ENCODE measurements around the gene RYR2. TPM values are rescaled to one million over a fixed set of nuclear protein-coding genes. Genes with fewer than 3 reads are reported as not detected.

RYR2 gene
- under 1 TPM; 0.08 to 0.13 TPM for total RNA-seq

DNA sequence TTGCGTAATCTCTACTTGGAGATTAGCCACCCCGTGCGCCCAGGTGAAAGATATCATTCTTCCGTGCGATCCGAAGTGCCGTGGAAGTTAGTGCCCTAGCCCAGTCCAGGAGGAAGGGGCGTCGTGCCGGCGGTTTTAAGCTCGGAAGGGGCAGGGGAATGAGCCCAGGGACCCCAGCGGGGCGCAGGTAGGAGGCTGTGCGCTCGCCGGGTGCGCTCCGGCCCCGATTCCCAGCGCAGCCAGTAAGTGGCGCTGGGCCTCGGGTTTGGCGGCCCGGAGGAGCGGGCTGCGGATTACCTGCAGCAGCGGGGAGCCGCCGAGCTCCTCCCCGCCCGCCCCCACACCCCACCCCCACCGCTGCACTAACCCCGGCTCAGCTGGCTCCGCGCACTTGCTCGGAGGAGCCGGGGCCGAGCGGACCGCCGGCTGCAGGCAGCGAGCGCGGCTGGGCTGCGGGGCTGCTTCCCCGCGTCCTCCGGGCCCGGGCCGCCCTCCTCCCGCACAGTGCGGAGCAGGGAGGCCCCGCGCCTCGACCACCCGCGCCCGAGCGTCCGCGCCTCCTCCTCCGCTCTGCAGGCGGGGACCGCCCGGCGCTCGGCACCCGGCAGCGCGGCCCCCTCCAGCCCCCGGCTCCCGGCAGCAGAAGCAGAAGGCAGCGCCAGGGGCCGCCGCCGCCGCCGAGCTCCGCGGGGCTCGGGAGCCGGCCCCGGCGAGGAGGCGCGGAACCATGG is at the start of gene RYR2:
RYR2 (plus strand) TSS at position 390 of the 731 bp plus-strand sequence; CDS start at position 728, 338 bp downstream.
- ChIA-PET POLR2A (no interaction called here), CTCF (no interaction called here)

GRCh38 chr1:236992449-236992848 is 49.5 kb upstream of the RYR2 start:
- CTCF ChIA-PET, result interaction anchor here (0.6 kb wide), 1 partner anchor 35 kb away, joined by 3 read pairs; no protein-coding TSS in a partner anchor
- POLR2A ChIA-PET, result no interaction called here

- ChIA-PET CTCF (no interaction called here), POLR2A (no interaction called here)
Measured at GRCh38 chr1:236994450-236994849, 47.5 kb upstream of the RYR2 start.

DNA sequence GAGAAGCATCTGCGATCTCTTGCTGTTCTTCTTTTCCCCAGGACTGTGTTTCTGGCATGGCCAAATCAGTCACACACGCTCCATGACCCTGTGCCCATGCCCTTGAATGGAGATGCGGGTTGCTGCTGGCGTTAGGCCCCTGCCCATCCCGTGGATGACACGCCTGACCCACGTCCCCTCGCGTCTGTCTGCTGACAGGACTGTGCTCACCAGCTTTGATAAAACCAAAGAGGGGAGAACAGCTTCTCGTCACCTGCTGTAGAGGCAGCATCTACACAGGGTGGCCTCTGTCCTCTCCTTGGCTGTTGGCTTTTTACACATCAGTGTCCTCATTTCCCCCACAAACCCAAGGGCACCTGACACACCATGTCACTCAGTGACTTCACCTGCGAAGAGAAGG is 44.6 kb upstream of the RYR2 start:
- ChIA-PET CTCF (no interaction called here), POLR2A (interaction anchor here (0.6 kb wide), 1 partner anchor 153 kb away, joined by 3 read pairs; no protein-coding TSS in a partner anchor)

DNA sequence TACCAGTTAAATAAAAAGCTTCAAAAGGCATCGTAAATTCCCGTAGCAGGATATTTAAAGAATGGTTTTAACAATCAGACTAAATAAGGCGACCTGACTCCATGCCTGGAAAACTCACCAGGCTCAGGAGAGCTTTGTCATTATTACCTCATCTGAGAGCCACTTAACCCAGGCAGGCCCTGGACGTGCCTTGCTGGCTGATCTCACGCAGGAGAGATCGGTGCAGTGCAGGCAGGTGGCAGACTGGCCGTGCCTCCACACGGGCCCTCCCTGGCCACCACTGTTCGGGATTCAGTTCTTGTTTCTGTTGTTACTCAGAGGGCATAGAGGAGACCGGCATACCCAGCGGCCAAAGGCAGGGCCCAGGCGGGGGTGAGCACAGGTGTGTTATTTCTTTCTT is 44.1 kb upstream of the RYR2 start:
- ChIA-PET POLR2A (no interaction called here), CTCF (no interaction called here)

DNA sequence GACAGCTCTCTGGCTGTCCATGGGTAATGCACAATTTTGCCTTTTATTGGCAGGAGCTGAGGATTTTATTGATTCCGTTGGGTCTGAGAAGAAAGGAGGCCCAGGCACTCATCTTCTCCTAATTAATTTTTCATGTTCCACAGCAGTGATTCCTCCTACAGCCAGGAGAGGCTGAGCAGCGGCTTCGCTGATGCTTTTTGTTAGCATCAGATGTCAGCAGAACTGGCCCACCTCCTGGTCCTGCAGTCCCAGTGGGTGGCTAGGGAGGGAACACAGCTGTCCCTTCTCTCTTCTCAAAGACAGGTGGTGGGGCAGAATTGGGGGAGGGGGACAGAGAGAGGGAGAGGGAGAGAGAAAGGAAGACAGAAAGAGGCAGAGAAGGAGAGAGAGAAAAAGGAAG is 43.4 kb upstream of the RYR2 start:
- ChIA-PET CTCF (no interaction called here), POLR2A (no interaction called here)

DNA sequence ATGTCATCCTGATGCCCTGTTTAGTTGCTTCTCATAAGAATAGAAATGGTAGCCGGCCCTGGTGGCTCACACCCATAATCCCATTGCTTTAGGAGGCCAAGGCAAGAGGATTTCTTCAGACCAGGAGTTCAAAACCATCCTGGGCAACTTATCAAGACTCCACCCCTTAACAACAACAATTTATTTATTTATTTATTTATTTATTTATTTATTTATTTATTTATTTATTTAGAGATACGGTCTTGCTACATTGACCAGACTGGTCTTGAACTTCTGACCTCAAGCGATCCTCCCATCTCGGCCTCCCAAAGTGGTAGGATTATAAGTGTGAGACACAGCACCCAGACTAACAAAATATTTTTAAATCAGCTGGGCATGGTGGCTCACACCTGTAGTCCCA is 41.8 kb upstream of the RYR2 start:
- CTCF ChIA-PET, result no interaction called here
- POLR2A ChIA-PET, result no interaction called here

- ChIA-PET POLR2A (no interaction called here), CTCF (no interaction called here)
Measured at GRCh38 chr1:237003516-237003915, 38.5 kb upstream of the RYR2 start.

GRCh38 chr1:237004116-237004515 is 37.9 kb upstream of the RYR2 start, which contains the start of gene MT1HL1:
Gene MT1HL1, minus strand, starts transcription at chr1:237004441. Its CDS starts 69 bp downstream, at chr1:237004372.
- ChIA-PET CTCF (no interaction called here), POLR2A (no interaction called here)

DNA sequence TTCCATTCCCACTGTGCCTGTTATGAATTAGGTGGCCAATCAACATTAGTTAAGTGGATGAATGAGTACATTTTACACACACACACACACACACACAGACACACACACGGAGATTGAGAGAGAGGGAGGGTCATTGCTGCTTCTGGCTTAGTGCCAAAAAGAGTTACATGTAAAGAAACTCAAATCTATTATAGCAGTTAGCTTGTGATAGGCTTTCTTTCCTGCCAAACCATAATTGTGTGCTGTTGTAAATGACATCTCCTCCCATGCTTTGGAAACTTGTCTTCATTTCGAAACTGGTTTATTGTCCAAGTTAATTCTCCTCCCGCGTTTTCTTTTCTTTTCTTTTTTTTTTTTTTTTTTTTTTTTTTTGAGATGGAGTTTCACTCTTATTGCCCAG is 36.3 kb upstream of the RYR2 start:
- POLR2A ChIA-PET, result no interaction called here
- CTCF ChIA-PET, result no interaction called here

- CTCF ChIA-PET, result no interaction called here
- POLR2A ChIA-PET, result no interaction called here
Measured at GRCh38 chr1:237007147-237007881, 34.7 kb upstream of the RYR2 start.

DNA sequence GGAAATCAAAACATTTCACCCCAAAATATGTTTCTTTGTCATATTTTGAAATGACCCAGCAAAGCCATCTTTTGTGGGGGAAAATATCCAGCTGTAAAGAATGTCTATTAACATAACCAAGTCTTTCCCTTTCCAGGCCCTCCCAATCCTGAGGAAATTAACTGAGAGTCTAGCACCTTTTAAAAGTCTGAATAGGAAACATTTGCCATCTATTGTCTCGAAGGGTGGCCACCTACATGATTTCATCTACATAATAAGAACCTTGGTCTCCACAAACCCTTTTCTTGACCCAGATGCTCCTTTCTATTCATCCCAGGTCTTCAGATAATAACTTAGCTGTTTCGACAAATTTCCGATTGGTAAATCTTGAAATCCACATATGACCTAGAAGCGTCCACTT is 32.4 kb upstream of the RYR2 start:
- CTCF ChIA-PET, result no interaction called here
- POLR2A ChIA-PET, result interaction anchor here (0.6 kb wide), 1 partner anchor 145 kb away, joined by 3 read pairs; no protein-coding TSS in a partner anchor

GRCh38 chr1:237011432-237011831 is 30.6 kb upstream of the RYR2 start:
- POLR2A ChIA-PET, result no interaction called here
- CTCF ChIA-PET, result no interaction called here

DNA sequence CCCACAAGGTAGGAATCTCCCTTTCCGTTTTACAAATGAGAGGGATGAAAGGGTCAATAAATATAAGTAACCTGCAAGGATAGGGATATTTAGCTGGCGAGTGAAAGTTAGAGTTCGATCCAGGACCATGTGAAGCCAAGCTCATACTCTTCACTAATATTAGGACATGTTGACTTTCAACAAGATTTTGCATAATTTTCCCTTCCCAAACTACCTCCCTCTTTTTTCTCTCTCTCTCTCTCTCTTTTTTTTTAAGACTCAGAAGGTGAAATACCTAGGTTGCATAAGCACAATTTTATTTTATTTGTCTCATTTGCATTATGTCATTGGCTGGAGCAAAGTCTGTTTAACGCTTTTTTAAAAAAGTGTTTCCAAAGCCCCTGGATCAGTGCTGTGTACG is 29.6 kb upstream of the RYR2 start:
- ChIA-PET CTCF (no interaction called here), POLR2A (no interaction called here)

GRCh38 chr1:237012788-237013383 is 29.1 kb upstream of the RYR2 start:
- POLR2A ChIA-PET, result no interaction called here
- CTCF ChIA-PET, result no interaction called here

GRCh38 chr1:237013608-237014007 is 28.4 kb upstream of the RYR2 start:
- ChIA-PET CTCF (no interaction called here), POLR2A (no interaction called here)

DNA sequence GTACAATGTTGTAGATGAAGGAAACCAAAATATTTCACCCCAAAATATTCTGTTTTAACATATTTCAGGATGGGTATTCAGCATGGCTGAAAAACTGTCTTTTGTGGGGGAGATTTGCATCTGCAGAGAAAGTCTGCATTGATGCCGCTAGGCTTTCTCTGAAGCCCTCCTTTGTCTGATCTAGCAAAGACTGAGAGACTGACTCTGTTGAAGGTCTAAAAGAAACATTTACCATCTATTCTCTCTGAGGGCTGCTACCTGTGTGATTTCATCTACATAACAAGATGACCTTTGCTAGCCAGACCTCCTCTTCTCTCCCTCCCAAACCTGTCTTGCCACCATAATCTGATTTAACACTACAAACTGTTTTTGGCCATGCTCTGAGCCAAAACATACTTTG is 25.4 kb upstream of the RYR2 start:
- CTCF ChIA-PET, result no interaction called here
- POLR2A ChIA-PET, result no interaction called here

DNA sequence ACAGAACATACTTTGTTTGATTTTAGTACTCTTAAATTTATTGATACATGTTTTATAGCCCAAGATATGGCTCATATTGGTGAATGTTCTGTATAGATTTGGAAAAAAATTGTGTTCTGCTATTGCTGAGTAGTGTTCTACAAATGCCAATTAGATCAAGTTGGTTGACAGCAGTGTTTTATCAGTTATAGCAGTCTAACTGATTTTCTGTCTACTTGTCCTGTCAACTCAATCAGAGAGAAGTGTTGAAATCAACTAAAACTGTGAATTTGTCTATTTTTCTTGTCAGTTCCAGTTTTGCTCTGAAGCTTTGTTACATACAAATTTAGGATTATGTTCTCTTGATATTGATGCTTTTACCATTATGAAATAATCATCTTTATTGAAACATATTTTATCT is 23.1 kb upstream of the RYR2 start:
- ChIA-PET POLR2A (no interaction called here), CTCF (no interaction called here)

GRCh38 chr1:237025358-237026074 is 16.5 kb upstream of the RYR2 start:
- CTCF ChIA-PET, result no interaction called here
- POLR2A ChIA-PET, result no interaction called here

DNA sequence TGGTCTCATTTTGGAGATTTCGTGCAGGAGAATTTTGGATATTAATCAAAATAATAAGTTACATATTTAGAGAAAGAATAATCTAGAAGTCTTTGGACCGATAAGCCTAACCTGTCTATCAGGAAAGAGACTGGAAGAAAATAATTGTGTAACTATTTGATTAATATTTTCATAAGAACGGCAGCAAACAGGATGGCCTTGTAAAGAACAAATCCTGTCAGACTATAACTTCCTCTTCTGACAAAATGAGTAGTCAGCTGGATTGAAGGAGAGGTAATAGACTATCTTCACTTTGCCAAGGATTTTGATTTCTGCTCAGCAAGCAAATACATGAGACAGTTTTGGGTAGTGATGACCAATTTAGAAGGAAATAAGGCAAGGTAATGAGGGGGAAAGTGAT is 12.7 kb upstream of the RYR2 start:
- ChIA-PET POLR2A (no interaction called here), CTCF (no interaction called here)
